ENCODE measurements around the gene GNB4. TPM values are rescaled to one million over a fixed set of nuclear protein-coding genes. Genes with fewer than 3 reads are reported as not detected.

GNB4 gene
- total RNA-seq, 4 donors from 2014 or later, result 18.2 to 110 (median 47.8) TPM

DNA sequence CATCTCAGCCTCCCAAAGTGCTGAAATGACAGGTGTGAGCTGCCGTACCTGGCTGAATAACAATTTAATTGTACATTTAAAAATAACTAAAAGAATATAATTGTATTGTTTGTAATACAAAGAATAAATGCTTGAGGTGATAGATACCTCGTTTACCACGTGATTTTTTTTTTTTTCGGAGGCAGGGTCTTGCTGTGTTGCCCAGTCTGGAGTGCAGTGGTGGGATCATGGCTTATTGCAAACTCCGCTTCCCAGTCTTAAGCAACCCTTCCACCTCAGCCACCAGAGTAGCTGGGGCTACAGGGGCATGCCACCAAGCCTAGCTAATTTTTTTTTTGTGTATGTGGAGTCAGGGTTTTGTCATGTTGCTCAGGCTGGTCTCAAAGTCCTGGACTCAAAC is 87.9 kb downstream of the GNB4 start:
- Histone ChIP-seq H3K9me3 (no peaks in the 10 kb centered on the region), H3K4me1 (no peaks in the 10 kb centered on the region), H3K36me3 (no peaks in the 10 kb centered on the region), H3K4me3 (no peak overlapping the region), H3K27ac (no peak overlapping the region), H3K27me3 (no peaks in the 10 kb centered on the region)
- DNase-seq, result no peak
- intact Hi-C loops (cut with DNase I; ENCODE audit: low total_unique reads), result no loop called here
- TF ChIP-seq POLR2A (IDR thresholded peaks at IDR 0.05), result no peak
- TF ChIP-seq, protein P1, sequence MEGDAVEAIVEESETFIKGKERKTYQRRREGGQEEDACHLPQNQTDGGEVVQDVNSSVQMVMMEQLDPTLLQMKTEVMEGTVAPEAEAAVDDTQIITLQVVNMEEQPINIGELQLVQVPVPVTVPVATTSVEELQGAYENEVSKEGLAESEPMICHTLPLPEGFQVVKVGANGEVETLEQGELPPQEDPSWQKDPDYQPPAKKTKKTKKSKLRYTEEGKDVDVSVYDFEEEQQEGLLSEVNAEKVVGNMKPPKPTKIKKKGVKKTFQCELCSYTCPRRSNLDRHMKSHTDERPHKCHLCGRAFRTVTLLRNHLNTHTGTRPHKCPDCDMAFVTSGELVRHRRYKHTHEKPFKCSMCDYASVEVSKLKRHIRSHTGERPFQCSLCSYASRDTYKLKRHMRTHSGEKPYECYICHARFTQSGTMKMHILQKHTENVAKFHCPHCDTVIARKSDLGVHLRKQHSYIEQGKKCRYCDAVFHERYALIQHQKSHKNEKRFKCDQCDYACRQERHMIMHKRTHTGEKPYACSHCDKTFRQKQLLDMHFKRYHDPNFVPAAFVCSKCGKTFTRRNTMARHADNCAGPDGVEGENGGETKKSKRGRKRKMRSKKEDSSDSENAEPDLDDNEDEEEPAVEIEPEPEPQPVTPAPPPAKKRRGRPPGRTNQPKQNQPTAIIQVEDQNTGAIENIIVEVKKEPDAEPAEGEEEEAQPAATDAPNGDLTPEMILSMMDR (IDR thresholded peaks at IDR 0.05), result no peak

DNA sequence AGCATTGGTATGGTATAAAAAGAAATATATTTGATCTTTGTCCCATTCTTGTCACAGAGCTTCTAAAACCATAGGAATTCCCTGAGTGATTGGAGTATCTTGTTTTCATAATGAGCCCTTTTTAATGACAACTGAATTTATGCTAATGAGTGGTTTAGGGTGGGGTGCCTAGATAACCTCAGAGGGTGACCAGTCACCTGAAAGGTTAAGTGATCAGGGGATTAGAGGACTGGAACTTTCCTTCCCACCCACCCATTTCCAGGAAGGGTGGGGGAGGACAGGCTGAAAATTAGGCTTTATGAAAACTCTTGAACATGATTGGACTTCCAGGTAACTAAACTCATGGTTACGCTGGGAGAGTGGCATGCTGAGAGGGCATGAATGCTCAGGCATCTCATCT is 95.3 kb downstream of the GNB4 start:
- Histone ChIP-seq H3K4me3 (no peak overlapping the region), H3K9me3 (no peaks in the 10 kb centered on the region), H3K36me3 (no peaks in the 10 kb centered on the region), H3K4me1 (no peaks in the 10 kb centered on the region), H3K27ac (no peak overlapping the region), H3K27me3 (no peaks in the 10 kb centered on the region)
- intact Hi-C loops (cut with DNase I; ENCODE audit: low total_unique reads), result no loop called here
- no peak for DNase-seq
- TF ChIP-seq, protein P1 (IDR thresholded peaks at IDR 0.05), result no peak
- no peak for TF ChIP-seq POLR2A (IDR thresholded peaks at IDR 0.05)

DNA sequence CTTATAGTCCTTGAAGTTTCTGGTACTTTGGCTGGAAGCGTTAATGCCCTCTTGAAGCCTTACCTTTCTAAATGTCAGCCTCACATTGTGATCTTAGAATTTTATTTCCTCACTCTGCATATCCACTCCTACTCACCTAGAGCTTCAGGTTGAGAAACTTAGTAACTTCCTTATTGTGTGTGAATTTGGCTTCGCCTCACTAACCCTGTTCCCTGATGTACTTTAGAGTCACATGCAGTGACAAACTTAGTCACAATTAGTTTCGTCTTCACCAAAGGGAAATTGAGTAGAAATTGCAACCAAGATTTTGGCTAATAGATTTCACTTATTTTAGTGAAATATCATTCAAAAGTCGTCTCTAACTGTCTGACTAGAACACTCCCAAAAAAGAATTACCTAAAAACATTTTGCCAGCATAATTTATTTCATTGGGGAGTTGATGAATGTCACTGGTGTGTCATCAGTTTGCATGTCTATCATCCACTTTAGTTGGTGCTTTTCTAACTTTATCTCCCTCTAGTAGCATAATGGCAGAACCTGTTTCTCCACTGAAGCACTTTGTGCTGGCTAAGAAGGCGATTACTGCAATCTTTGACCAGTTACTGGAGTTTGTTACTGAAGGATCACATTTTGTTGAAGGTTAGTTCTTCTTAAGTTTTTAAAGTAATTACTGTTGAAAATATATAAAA is 102.8 kb downstream of the GNB4 start:
- no peaks in the 10 kb centered on the region for H3K27me3 ChIP-seq
- no peaks in the 10 kb centered on the region for H3K36me3 ChIP-seq
- intact Hi-C loops (cut with DNase I; ENCODE audit: low total_unique reads), result no loop called here
- DNase-seq, result no peak
- H3K27ac ChIP-seq, result peak overlapping the region; percentile 80 to 88
- TF ChIP-seq POLR2A (IDR thresholded peaks at IDR 0.05), result no peak
- TF ChIP-seq, protein P1 (IDR thresholded peaks at IDR 0.05), result no peak
- H3K4me3 ChIP-seq, result peak overlapping the region; percentile 75 to 94
- peaks cover 0 to 6% of the 10 kb centered on the region in 2 donors for H3K4me1 ChIP-seq
- no peaks in the 10 kb centered on the region for H3K9me3 ChIP-seq

DNA sequence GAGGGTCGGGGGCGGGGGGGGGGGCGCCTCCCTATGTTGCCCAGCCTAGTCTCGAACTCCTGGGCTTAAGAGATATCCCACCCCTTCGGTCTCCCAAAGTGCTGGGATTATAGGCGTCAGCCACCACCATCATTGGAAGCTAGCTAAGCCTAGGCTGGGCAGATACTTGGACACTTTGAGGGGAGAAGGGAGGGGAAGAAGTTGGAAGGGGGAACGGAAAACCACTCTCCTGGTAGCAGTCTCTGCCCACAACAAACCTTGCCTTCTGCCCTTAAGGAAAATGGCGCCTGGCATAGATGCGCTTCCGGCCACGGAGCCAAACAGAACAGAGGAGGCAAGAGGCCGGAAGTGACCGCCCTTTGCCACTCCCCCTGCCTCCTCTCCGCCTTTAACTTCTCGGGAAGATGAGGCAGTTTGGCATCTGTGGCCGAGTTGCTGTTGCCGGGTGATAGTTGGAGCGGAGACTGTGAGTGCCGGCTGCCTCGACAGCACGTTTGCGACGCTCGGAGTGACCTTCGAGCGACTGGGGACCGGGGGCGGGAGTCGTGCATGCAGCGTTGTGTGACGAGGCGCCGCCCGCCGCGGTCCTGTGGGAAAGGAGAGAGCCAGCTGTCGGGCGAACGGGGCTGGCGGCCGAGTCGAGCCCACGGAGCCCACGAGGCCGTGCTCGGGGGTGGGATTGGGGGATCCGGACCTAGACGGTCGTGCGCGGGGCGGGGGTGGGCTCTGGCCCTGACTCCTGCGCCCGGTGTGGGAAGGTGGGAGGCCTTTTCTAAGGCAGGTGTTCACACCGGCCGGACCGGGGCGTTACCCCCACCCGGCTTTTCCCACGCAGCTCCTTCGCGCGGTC is 103.7 kb downstream of the GNB4 start, which contains the start of gene MFN1:
TSS of gene MFN1 (plus strand) at position 365 of the 850 bp plus-strand sequence. CDS start 1,143 bp downstream, outside the sequence.
- intact Hi-C loops (cut with DNase I; ENCODE audit: low total_unique reads), result no loop called here
- Histone ChIP-seq H3K9me3 (no peaks in the 10 kb centered on the region), H3K4me3 (peak within 1 kb of the TSS; percentile 75 to 94), H3K4me1 (peaks cover 0 to 6% of the 10 kb centered on the region in 2 donors), H3K27me3 (no peaks in the 10 kb centered on the region), H3K36me3 (no peaks in the 10 kb centered on the region), H3K27ac (peak within 1 kb of the TSS; percentile 80 to 88)
- peak; percentile 95 to 96 for DNase-seq
- TF ChIP-seq POLR2A (IDR thresholded peaks at IDR 0.05), result peak; percentile 67 to 82
- TF ChIP-seq, protein P1 (IDR thresholded peaks at IDR 0.05), result peak in 1 of 4 experiments; percentile 21

Small RNA genes within 50 kb of the gene (small RNA-seq; reads per million reads assigned to genes)
- not detected for gene AC007620.1

Other genes starting within 250 kb of the GNB4 start
- 1 to 10 TPM in 3 of 4 donors, under 1 TPM in 1; 0.26 to 6.2 (median 4.3) TPM for gene KCNMB3, start 200.4 kb downstream of the GNB4 start, total RNA-seq
- 10 to 100 TPM; 53.0 to 92.6 (median 65.6) TPM for gene ZNF639, start 128.4 kb downstream of the GNB4 start, total RNA-seq
- 10 to 100 TPM in 3 of 4 donors, 1 to 10 TPM in 1; 10.0 to 88.6 (median 63.3) TPM for gene MFN1, start 103.8 kb downstream of the GNB4 start, total RNA-seq
- gene ACTL6A, start 111.5 kb upstream of the GNB4 start, total RNA-seq, result 10 to 100 TPM; 38.7 to 84.5 (median 51.2) TPM
- gene MRPL47, start 153.2 kb upstream of the GNB4 start, total RNA-seq, result 10 to 100 TPM; 15.6 to 34.8 (median 31.5) TPM
- gene NDUFB5, start 153.3 kb upstream of the GNB4 start, total RNA-seq, result 100 to 1,000 TPM in 1 of 4 donors, 10 to 100 TPM in 3; 23.1 to 107 (median 60.3) TPM
- 10 to 100 TPM; 17.4 to 19.8 (median 18.2) TPM for gene USP13, start 201.6 kb upstream of the GNB4 start, total RNA-seq